Stomach (tissue), 9 donors: Measurements from ENCODE around the gene LTV1. TPM values are rescaled to one million over a fixed set of nuclear protein-coding genes. Genes with fewer than 3 reads are reported as not detected.

Experiments
- DNase-seq, 2 donors: peaks; one replicate each; pipeline versions ENCODE4 v3.0.0 to v3.0.0-alpha.2; 2013 to 2019
- H3K27ac ChIP-seq, 5 donors: fragments of 200-600 bp in 4 of 5; sonication (generic) in 4 of 5; one replicate each; pipeline ENCODE4 v1.5.1; 2013 to 2019; ENCODE audit warnings: mild to moderate bottlenecking in 1 of 5, moderate library complexity in 1 of 5
- H3K27me3 ChIP-seq, 3 donors: fragments of 200-600 bp; sonication (generic); one replicate each; pipeline ENCODE4 v1.5.1; 2017 to 2019; ENCODE audit warnings: mixed run types in 1 of 3
- H3K36me3 ChIP-seq, 4 donors: fragments of 200-600 bp; sonication (generic); 1 replicate in 3 of 4; 2 replicates in 1 of 4; pipeline ENCODE4 v1.5.1; 2016 to 2019
- H3K4me1 ChIP-seq, 4 donors: fragments of 200-600 bp; sonication (generic); one replicate each; pipeline ENCODE4 v1.5.1; 2016 to 2019
- H3K4me3 ChIP-seq, 4 donors: fragments of 200-600 bp; sonication (generic) in 3 of 4; one replicate each; pipeline ENCODE4 v1.5.1; 2016 to 2019; ENCODE audit warnings: mild to moderate bottlenecking in 1 of 4
- H3K9me3 ChIP-seq, 4 donors: fragments of 200-600 bp; sonication (generic); one replicate each; pipeline ENCODE4 v1.5.1; 2016 to 2019
- CTCF ChIP-seq, 7 experiments: fragments of 450-650 bp in 4 of 7; fragments of 200-600 bp in 3 of 7; sonication (generic) in 3 of 7; IDR thresholded peaks; one replicate each; pipeline ENCODE4 v1.5.1; 2016 to 2019; ENCODE audit warnings: antibody characterized with exemption in 7 of 7, control low read depth in 2 of 7, mild to moderate bottlenecking in 1 of 7
- EP300 ChIP-seq: sonication (generic); formaldehyde crosslinking; IDR thresholded peaks from one replicate; pipeline ENCODE4 v1.6.1; 2017; ENCODE audit warnings: antibody characterized with exemption
- POLR2A ChIP-seq, 4 donors: fragments of 450-650 bp; IDR thresholded peaks; one replicate each; pipeline ENCODE4 v1.6.1; 2016; ENCODE audit warnings: antibody characterized with exemption in 4 of 4, control low read depth in 2 of 4, mild to moderate bottlenecking in 1 of 4, moderate library complexity in 1 of 4
- POLR2AphosphoS5 ChIP-seq, 3 donors: sonication (generic); formaldehyde crosslinking; IDR thresholded peaks; one replicate each; pipeline ENCODE4 v1.6.1; 2016; ENCODE audit warnings: antibody characterized with exemption in 3 of 3
- WGBS, 5 donors: extraction: QIAGEN DNeasy Blood & Tissue Kit in 3 of 5; methylation state at CpG; one replicate each; pipeline versions ENCODE4 v1.1.5 to v1.1.7; 2013 to 2018; 5-methylcytosine and 5-hydroxymethylcytosine counted together
- intact Hi-C: fragments of 100-400 bp; cut with DNase I; formaldehyde crosslinking; loops from one replicate; pipeline ENCODE4 v1.15.1; 2023; ENCODE audit warnings: low total_unique reads
- polyA plus RNA-seq, 3 donors: library from polyadenylated mRNA; stranded (reverse); fragments of 200-250 nt; gene quantifications; one replicate each; pipeline ENCODE4 v1.2.3, GENCODE V29; 2013
- total RNA-seq, 5 donors: library from RNA; depleted of rRNA; stranded (reverse); fragments of >200 nt; gene quantifications; one replicate each; pipeline versions ENCODE4 v1.1.0 to v1.2.3, GENCODE V29; 2014 to 2016
- donor health status: healthy with polysubstance abuse.
- donor health status: Bipolar disorder and iron deficiency.
- donor health status: healthy.

The LTV1 gene
- total and polyA plus RNA-seq, 8 donors: 1.2 to 25.3 (median 16.6) TPM

- TF ChIP-seq EP300 (no peak), POLR2A (IDR thresholded peaks at IDR 0.05) (no peak), POLR2AphosphoS5 (IDR thresholded peaks at IDR 0.05) (no peak), CTCF (IDR thresholded peaks at IDR 0.05) (no peak)
- no peak overlapping the region for H3K27ac ChIP-seq
- no peaks in the 10 kb centered on the region for H3K4me1 ChIP-seq
- no peak for DNase-seq
- peaks cover 0 to 16% (median 10%) of the 10 kb centered on the region in 4 donors for H3K9me3 ChIP-seq
- no peak overlapping the region for H3K4me3 ChIP-seq
- H3K36me3 ChIP-seq: no peaks in the 10 kb centered on the region
- 82 to 90% (median 86%) methylated on average over 2 of the region's 2 CpGs for WGBS, 5 donors
- intact Hi-C loops: no loop called here
- no peaks in the 10 kb centered on the region for H3K27me3 ChIP-seq
Measured at GRCh38 chr6:143880412-143880811, 37.3 kb downstream of the LTV1 start.

GRCh38 chr6:143882401-143882930, 39.3 kb downstream of the LTV1 start:
- no peak overlapping the region for H3K4me3 ChIP-seq
- intact Hi-C loops: no loop called here
- H3K4me1 ChIP-seq: no peaks in the 10 kb centered on the region
- H3K27ac ChIP-seq: no peak overlapping the region
- 60 to 71% (median 67%) methylated on average over 2 of the region's 2 CpGs for WGBS, 5 donors
- peaks cover 0 to 10% (median 7%) of the 10 kb centered on the region in 4 donors for H3K9me3 ChIP-seq
- TF ChIP-seq EP300 (no peak), CTCF (IDR thresholded peaks at IDR 0.05) (no peak), POLR2AphosphoS5 (IDR thresholded peaks at IDR 0.05) (no peak), POLR2A (IDR thresholded peaks at IDR 0.05) (no peak)
- H3K27me3 ChIP-seq: no peaks in the 10 kb centered on the region
- DNase-seq: peak in 1 of 2 donors; percentile 72
- no peaks in the 10 kb centered on the region for H3K36me3 ChIP-seq

DNA sequence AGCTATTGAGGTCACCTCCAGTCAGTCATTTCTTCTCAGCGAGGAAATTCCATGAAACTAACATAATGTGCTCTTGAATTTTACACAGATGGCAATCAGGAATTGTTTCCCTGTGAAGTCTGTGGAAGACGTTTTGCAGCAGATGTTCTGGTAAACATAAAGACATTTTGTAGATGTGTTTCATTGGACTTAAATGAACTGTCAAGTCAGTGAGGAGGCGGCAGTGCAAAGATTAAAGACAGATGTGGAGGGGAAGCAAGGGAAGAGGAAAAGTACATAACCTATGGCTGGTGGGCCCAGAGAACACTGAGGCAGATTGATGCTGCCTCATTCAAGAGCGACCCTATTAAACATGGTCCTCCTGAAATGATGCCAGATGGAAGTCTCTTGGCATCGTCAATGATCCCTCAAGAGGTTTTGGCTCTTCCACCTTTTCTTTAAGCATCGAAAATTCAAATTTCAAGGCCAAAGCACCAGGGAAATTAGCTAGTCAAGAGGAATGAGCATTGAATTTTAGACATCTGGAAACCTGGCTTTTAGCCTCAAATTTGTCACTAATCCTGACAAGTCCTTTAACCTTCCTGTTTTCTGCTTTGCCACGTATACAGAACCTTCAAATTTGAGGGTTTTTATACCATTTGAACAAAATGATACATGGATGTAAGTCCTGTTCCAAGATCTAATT, 41.2 kb downstream of the LTV1 start:
- Histone ChIP-seq H3K4me1 (no peaks in the 10 kb centered on the region), H3K27me3 (no peaks in the 10 kb centered on the region), H3K27ac (no peak overlapping the region), H3K9me3 (no peaks in the 10 kb centered on the region), H3K4me3 (no peak overlapping the region), H3K36me3 (no peaks in the 10 kb centered on the region)
- peak in 1 of 2 donors; percentile 21 for DNase-seq
- TF ChIP-seq CTCF (IDR thresholded peaks at IDR 0.05) (no peak), EP300 (no peak), POLR2A (IDR thresholded peaks at IDR 0.05) (no peak), POLR2AphosphoS5 (IDR thresholded peaks at IDR 0.05) (no peak)
- WGBS, 5 donors: 71 to 81% (median 78%) methylated on average over 7 of the region's 7 CpGs
- intact Hi-C loops: no loop called here

DNA sequence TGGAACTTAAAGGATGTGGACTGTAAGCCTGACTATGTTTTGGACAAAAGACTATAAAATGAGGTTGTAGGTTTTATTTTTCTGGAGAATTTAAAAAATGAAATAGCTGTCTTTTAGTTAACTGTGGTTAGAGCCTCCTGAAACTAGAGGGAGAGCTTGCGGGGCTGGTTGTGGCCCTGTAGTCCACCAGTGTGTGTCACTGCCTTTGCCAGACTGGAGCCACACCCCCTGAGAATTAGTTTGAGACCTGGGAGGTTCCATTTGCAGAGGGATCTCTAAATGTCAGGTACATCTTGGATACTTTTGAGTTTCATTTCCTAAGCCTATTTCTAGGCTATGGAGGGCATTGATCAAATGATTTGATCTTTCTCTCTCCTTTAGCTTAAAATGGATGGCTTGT, 42.0 kb downstream of the LTV1 start:
- Histone ChIP-seq H3K27me3 (no peaks in the 10 kb centered on the region), H3K9me3 (no peaks in the 10 kb centered on the region), H3K36me3 (no peaks in the 10 kb centered on the region), H3K4me1 (no peaks in the 10 kb centered on the region), H3K27ac (no peak overlapping the region), H3K4me3 (no peak overlapping the region)
- intact Hi-C loops: no loop called here
- TF ChIP-seq EP300 (no peak), POLR2A (IDR thresholded peaks at IDR 0.05) (no peak), POLR2AphosphoS5 (IDR thresholded peaks at IDR 0.05) (no peak), CTCF (IDR thresholded peaks at IDR 0.05) (no peak)
- WGBS, 5 donors: 88 to 100% (median 100%) methylated on average over 1 of the region's 1 CpG
- no peak for DNase-seq
